Measurements from ENCODE around the gene SNX33. TPM values are rescaled to one million over a fixed set of nuclear protein-coding genes. Genes with fewer than 3 reads are reported as not detected.

Gene SNX33
- total and polyA plus RNA-seq, 2 of the 13 experiments (the other 11 are each of a cell fraction or from before 2014, with no cell fraction given): 11.0 to 11.6 TPM

DNA sequence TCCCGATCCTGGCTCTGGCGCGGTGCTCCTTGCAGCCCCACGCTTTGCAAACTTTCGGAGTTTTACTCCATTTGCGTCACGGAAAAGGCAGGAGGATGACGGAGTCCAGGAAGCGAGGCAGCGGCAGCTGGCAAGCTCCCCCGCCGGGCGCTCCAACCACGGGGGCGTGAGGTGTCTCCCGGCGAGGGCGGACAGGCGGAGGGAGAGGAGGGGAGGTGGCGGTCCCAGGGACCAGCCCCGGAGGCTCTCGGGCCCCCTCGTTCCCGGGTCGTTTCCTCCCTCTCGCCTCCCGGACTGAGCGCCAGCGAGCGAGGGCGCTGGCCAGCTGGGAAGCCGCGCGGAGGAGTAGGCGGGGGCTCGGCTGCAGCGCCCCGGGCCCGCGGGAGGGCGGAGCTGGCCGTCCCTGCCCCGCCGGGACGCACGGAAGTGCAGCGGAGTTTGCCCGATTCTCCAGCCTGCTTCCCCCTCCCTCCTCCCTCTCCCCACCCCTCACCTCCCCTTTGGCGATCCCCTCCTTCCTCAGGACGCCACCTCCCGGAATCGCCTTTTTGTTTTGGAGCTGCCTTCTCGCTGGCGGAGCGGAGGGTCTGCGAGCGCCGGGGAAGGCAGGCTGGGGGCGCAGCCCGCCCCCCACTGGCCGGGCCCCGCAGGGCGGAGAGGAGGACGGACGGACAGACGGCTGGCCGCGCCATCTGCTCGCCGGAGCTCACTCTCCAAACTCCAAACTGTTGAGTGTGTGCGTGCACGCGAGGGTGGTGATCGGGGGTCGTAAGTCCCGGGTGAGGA is at the start of gene SNX33 (continued):
- TF ChIP-seq AKNA (CRISPR knock-in tag; IDR thresholded peaks at IDR 0.05; ENCODE audit: borderline replicate concordance) (no peak), MXI1 (IDR thresholded peaks at IDR 0.05; ENCODE audit: borderline replicate concordance, low read depth, low read length) (peak; percentile 48; the same call in 2 of the 3 replicates), GZF1 (CRISPR knock-in tag; IDR thresholded peaks at IDR 0.05) (0 out of 2 replicates have a peak, but pooled peaks have one; percentile 35), ZNF749 (CRISPR knock-in tag; IDR thresholded peaks at IDR 0.05; ENCODE audit: borderline replicate concordance) (0 out of 2 replicates have a peak, but pooled peaks have one; percentile 70), ZNF124 (CRISPR knock-in tag; IDR thresholded peaks at IDR 0.05) (0 out of 2 replicates have a peak, but pooled peaks have one; percentile 7), DMAP1 (CRISPR knock-in tag; IDR thresholded peaks at IDR 0.05) (peak; percentile 70; the same call in 1 of the 2 replicates), ZNF674 (CRISPR knock-in tag; IDR thresholded peaks at IDR 0.05; ENCODE audit: low read depth) (no peak), CCAR2 (optimal IDR thresholded peaks at IDR 0.05; ENCODE audit: low read depth, low read length) (no peak), PITX1 (CRISPR knock-in tag; IDR thresholded peaks at IDR 0.05) (no peak), NR2C2 (CRISPR knock-in tag; IDR thresholded peaks at IDR 0.05; ENCODE audit: borderline replicate concordance) (peak; percentile 27; the same call in 1 of the 2 replicates), ZNF207 (IDR thresholded peaks at IDR 0.05; ENCODE audit: borderline replicate concordance) (no peak), TFDP1 (CRISPR knock-in tag; IDR thresholded peaks at IDR 0.05; ENCODE audit: borderline replicate concordance) (no peak), ETV6 (CRISPR knock-in tag; conservative IDR thresholded peaks at IDR 0.05) (no peak), JDP2 (CRISPR knock-in tag; IDR thresholded peaks at IDR 0.05; ENCODE audit: borderline replicate concordance) (no peak), NCOA1 (CRISPR knock-in tag; IDR thresholded peaks at IDR 0.05) (no peak), NAIF1 (CRISPR knock-in tag; IDR thresholded peaks at IDR 0.05; ENCODE audit: borderline replicate concordance) (no peak), ZFP41 (CRISPR knock-in tag; IDR thresholded peaks at IDR 0.05; ENCODE audit: borderline replicate concordance) (no peak), HMG20A (CRISPR knock-in tag; IDR thresholded peaks at IDR 0.05; ENCODE audit: borderline replicate concordance) (peak; percentile 5; the same call in 1 of the 2 replicates), HOXA3 (CRISPR knock-in tag; IDR thresholded peaks at IDR 0.05) (peak; percentile 4; the same call in 1 of the 2 replicates)
- TF ChIP-seq, protein P1, sequence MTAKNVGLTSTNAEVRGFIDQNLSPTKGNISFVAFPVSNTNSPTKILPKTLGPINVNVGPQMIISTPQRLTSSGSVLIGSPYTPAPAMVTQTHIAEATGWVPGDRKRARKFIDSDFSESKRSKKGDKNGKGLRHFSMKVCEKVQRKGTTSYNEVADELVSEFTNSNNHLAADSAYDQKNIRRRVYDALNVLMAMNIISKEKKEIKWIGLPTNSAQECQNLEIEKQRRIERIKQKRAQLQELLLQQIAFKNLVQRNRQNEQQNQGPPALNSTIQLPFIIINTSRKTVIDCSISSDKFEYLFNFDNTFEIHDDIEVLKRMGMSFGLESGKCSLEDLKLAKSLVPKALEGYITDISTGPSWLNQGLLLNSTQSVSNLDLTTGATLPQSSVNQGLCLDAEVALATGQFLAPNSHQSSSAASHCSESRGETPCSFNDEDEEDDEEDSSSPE (CRISPR knock-in tag; IDR thresholded peaks at IDR 0.05): peak; percentile 35; the same call in 1 of the 2 replicates
- TF ChIP-seq, protein P2, sequence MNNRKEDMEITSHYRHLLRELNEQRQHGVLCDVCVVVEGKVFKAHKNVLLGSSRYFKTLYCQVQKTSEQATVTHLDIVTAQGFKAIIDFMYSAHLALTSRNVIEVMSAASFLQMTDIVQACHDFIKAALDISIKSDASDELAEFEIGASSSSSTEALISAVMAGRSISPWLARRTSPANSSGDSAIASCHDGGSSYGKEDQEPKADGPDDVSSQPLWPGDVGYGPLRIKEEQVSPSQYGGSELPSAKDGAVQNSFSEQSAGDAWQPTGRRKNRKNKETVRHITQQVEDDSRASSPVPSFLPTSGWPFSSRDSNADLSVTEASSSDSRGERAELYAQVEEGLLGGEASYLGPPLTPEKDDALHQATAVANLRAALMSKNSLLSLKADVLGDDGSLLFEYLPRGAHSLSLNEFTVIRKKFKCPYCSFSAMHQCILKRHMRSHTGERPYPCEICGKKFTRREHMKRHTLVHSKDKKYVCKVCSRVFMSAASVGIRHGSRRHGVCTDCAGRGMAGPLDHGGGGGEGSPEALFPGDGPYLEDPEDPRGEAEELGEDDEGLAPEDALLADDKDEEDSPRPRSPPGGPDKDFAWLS (CRISPR knock-in tag; IDR thresholded peaks at IDR 0.05; ENCODE audit: borderline replicate concordance): no peak
